ENCODE results near the gene TRIM46.
"Not testable (repeated sequence)": the region's sequence is repeated elsewhere in the genome, so short reads cannot be mapped to it uniquely, and the experiment has no call there.

Gene TRIM46

DNA sequence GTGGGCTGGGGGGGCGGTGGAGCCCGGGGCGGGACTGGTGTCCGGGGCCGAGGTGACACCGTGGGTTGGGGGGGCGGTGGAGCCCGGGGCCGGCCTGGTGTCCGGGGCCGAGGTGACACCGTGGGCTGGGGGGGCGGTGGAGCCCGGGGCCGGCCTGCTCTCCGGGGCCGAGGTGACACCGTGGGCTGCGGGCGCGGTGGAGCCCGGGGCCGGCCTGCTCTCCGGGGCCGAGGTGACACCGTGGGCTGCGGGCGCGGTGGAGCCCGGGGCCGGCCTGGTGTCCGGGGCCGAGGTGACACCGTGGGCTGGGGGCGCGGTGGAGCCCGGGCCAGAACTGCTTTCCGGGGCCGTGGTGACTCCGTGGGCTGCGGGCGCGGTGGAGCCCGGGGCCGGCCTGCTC, 16.3 kb downstream of the TRIM46 start:
- DNase-seq: not testable (repeated sequence)

DNA sequence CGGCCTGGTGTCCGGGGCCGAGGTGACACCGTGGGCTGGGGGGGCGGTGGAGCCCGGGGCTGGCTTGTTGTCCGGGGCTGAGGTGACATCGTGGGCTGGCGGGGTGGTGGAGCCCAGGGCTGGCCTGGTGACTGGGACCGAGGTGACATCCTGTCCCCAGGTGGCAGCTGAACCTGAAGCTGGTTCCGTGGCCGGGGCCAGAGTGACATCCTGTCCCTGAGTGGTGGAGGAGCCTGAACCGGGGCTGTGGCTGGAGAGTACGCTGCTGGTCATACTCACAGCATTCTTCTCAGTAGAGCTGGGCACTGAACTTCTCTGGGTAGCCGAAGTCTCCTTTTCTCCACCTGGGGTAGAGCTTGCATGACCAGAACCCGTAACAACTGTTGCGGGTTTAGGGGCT, 18.3 kb downstream of the TRIM46 start:
- no peak for DNase-seq

DNA sequence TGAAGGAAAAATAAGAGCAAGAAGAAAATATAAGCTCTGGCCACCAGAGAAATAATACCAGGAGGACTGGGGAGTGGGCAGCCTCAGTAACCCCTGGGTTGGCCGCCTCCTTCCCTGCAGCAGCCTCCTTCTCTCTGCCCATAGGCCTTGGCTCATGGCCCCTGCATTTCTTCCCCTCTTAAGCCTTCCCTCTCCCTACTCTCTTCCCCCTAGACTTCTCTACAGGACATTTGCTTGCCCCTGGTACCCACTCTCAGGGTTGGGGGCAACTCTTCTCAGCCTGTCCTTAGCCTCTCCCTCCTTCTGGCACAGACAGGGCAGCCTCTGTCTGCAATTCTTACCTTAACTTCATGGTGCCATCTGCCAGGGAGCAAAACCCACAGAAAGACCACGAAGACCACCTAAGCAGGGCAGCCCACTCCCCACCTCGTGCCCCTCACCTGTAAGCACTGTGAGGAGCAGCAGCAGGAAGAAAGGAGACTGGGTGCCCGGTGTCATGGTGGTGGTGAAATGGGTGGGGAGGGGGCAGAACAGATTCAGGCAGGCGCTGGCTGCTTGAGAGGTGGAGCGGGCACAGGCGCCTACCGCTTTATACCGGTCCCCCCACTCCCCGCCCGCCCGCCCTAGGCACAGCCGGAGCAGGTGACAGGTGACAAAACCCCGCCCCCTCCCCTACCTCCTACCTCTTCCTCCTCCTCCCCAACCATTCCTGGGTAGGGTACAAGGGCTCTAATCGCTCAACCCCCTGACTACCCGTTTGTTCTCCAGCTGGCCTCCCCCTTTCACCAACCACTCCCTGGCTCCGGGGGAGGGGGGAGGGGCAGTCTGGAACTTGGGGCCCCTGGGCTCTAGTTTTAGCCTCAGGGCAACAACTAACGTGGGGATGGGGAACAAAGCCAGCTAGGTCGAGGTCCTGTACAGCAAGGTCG, 19.0 kb downstream of the TRIM46 start:
- no peak for DNase-seq

DNA sequence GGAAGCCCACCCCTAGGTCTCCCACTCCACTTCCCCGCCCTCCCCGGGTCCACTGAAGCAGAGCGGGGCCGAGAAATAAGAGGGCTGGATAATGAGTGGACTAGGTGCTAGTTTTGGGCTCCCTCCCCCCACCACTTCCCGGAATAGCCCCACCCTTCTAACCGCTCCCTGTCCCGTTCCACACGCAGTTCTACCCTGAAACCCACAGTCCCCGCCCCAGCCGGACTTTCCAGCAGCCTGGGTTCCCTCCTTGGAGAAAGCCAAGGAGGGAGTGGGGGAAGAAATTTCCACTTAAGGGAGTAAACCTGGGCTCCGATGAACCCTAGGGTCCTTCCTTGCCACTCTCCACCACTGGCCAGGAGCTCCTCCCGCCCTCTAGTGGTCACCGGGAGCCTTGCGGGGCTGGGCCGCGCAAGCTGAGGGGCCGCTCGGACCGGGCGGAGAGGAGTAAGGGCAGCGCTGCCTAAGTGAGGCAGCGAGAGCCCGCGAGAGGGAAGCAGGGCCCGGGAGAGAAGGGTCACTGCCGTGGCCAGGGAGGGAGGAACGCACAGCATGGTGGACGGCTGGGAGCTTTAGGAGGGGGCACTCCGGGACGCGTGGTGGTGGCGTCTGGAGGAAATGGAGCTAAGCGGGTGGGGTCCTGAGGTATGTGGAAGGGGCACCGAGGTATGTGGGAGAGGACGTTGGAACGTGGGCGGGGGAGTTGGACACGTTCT, 19.8 kb downstream of the TRIM46 start:
- peak; percentile 82 to 88 for DNase-seq

DNA sequence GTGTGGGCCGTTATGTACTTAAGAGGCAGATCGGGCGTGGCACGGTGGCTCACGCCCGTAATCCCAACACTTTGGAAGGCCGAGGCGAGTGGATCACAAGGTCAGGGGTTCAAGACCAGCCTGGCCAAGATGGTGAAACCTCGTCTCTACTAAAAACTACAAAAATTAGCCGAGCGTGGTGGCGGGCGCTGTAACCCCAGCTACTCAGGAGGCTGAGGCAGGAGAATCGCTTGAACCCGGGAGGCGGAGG, 20.3 kb downstream of the TRIM46 start:
- DNase-seq: not testable (repeated sequence)

DNA sequence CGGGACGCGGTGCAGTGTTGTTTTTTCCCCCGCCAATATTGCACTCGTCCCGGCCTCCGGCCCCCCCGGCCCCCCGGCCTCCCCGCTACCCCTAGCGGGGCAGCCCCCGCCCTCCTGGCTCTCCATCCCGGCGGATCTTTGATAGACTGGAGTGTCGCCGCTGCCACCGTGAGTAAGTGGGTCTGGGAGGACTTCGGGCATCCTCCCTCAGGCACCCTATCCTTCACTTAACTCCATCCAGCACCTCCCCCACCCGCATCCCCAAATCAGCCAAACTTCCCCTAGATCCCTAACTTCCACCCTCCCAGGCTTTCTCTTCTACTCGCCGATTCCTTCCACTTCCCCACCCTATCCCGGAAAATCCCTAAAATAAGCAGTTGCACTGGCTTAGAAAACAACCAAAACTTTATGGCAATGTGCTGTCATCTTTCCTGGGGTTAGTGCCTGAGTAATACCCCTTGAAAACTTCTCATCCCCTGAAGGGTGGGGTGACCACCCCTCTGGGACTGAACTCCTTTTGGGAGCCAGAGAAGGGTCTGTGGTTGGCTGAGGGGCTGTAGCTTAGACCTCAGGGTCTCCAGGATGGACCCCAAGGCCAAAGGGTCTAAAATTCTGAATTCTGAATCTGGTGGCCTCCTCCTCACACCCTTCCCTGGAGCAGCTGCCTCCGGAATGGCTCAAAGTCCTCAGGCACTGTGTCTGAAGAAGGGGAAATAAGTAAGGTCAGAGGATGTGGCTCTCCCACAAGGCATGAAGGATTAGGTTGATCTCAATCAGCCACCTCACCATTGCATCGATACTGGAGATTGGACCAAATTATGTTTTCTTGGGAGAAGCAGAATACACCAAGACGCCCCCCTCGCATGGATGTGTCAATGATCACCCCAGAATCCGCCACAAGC, 21.8 kb downstream of the TRIM46 start:
- DNase-seq: no peak

DNA sequence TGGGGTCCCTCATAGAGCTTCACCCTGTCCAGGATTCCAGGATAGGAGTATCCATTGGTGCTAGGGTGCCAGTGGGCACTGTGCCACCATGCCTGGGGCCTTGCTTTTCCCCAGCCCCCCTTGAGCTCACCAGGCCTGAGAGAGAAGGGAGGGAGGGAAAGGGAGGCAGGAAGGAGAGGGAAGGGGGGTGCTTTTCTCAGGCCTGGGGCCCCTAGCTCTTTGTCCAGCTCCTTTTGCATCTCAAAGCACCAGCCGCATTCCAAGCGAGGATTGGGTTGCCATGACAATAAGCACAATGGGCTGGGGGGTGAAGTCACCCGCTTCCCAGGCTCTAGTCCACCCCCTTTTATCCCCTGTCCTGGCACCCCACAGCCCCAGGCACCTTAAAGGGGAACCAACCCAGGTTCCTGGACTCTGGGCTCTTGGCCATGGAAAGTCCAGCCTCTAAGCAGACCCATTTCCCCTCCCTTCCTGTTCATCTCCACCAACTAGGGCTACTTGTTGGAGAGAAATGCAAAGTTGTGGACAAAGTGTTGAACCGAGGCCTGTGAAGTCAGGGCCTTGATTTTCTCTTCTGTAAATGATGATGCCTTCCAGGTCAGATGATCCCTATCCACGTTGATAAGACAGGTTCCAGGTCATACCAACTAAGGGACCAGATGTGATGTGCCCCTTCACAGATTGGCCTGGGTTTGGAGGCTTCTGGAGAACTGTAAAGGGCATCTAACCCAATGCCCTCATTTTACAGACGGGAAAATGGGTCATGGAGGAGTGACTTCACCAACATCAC, 22.6 kb downstream of the TRIM46 start:
- DNase-seq: no peak

DNA sequence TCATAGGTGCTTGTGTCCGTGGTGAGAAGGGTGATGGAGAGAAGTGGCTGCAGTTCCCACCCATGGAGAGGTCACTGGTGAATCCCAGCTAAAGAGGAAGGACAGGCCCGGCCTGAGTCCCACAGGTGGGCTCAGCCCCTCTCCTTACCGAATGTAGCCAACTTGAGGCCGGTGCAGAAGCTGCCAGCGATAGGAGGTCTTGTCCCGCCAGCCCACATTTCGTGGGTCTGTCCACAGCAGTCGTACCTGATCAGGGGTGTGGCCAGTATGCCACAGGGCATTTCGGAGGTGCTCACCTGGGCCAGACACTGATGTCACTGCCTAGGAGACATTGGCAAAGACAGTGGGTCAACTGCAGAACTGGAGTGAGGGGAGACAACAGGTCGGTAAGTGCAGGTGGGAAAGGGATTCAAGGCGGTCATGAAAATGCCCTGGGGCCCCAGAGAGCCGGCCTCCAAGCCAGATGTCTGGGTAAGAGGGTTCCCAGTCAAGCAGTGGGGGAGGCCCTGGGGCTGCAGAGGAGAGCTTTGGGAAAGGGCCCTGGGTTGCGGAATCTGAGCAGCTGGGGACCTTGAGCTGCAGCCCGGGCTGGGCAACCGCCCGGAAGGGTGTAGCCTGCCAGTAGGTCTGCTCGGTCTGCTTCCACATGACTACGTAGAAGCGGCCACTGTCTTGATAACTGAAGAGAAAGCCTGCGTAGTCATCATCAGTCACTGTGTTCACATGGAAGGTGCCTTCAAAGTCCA, 23.4 kb downstream of the TRIM46 start:
- no peak for DNase-seq

DNA sequence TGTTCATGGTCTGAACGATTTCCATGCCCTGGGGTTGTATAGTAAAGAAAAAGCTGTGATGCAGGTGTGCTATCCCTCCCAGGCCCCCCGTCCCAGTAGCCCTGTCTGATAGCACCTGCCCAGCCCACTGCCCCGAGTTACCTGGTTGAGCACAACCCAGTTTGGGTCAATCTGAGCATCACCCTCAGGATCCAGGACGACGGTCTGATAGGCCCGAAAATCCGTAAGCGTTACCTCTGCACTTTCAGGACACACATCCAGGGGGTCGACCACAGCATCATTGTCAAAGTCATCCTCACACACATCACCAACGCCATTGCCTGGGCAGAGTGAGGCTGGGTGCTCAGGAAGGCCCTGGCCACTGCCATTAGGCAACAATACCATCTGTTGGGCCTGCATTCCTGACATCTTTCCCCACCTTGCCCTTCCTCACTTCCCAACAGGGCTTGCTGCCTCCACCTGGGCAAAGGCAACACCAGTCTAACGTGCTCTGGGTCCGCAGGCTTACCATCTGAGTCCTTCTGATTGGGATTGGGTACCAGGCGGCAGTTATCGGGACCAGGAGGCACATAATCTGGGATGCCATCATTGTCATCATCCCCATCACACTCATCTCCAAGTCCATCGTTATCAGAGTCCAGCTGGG, 24.4 kb downstream of the TRIM46 start:
- no peak for DNase-seq

DNA sequence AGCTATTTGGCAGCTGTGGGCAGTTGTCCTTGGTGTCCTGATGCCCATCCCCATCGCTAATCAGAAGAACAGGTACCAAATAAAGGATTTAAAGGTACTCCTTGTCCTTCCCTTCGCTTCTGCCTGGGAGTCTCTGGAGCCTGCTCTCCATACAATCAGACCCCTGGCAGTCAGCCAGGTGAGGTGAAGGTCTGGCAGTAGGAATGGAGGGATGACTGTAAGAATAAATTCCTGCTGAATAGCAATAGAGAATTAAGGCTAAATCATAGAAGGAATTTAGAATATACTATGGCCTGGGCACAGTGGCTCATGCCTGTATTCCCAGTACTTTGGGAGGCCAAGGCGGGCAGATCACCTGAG, 24.9 kb downstream of the TRIM46 start:
- no peak for DNase-seq

DNA sequence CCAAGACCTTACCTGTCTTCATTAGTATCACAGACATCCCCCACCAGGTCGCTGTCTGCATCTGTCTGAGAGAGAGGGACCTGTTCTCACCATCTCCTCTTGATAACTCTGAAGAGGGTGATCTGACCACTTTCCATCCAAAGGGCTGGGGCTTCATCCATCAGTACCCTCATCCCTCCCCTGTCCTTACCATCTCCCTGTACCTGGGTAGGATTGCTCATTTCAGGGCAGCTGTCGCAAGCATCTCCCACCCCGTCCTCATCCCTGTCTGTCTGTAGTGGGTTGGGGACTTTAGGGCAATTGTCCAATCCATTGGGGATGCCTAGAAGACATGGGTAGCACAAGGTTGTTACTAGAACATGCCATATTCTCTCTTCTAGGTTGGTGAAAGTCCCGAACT, 26.1 kb downstream of the TRIM46 start:
- no peak for DNase-seq

DNA sequence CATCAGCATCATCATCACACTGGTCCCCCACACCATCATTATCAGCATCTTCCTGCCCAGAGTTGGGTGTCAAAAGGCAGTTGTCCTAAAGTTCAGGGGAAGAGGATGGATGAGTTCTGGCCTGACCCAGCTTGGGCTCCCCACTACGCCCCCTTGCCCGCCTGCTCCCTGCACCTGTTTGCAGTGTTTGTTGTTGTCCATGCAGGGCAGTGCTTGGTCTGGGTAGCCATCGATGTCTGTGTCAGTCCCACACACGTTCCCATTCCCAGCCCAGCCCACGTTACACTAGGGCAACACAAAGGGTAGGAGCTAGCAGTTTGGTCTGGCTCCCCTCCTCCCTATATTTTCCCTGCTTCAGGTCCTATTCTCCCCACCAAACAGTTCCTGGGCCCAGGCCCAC, 27.3 kb downstream of the TRIM46 start:
- DNase-seq: no peak

DNA sequence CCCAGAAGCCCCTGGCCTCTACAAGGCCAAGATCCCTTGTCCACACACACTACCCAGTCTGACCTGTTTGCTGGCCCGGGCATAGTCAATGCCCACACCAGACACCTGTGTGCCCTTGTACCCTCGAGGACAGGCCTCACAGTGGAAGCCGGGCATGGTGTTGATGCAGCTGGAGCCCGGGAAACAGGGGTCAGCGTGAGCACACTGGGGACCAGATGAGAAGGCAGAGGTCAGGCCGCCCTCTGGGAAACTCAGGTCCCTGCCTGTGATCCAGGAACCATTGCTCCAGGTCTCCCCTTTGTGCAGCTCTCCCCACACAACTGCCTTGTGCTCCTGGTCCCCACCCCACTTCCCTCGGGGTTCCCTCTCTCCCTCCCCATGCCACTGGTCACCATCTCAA, 28.5 kb downstream of the TRIM46 start:
- no peak for DNase-seq

DNA sequence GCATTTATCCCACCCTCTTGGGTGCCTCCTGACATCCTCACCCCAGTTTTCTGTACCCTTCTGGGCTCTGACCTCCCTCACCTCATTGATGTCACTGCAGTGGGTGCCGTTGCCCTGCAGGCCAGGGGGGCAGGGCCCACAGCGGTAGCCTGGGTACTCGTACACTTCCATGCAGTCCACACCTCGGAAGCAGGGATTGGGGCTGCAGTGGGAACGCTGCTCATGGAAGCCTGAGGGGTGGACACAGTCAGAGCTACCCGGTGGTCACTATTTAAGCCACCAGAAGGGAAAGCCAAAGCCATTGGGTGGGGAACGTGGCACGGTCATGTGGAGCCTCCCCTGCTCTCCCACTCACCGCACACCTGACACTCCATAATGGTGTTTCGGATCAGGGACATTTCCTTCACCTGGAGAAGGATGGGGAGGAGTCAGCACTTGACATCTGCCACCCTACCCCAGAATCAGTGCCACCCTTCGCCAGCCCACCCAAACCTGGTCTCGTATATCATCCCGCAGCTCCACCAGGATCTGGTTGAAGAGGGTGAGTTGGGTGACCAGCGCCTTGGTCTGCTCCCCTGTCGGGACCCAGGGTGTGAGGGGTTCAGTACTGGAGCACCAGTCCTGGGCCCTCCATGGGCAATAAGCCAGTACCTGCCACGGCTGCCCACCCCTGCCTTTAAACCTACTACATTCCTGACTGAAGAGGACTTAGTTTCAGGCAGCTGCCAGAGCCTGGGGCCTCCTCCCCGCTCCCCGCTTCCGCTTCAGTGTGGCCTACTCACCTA, 29.3 kb downstream of the TRIM46 start:
- DNase-seq: no peak

DNA sequence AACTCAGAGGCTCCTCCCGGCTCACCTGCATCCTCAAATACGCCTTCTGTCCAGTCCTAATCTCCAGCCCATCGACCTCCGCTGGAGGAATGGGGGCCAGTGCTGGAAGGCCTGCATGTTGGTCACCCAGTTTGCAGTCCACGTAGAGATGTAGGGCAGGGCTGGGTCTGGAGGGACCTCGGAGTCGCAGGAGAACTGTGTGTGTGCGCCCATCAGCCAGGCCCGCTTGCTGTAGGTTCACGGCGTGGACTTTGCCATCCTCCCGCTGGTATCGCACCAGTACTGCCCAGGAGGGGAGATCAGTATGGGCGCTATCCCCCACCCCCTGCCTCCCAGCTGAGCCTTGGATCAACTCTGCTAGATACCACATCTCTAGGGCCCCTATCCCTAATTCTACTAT, 31.4 kb downstream of the TRIM46 start:
- DNase-seq: no peak

DNA sequence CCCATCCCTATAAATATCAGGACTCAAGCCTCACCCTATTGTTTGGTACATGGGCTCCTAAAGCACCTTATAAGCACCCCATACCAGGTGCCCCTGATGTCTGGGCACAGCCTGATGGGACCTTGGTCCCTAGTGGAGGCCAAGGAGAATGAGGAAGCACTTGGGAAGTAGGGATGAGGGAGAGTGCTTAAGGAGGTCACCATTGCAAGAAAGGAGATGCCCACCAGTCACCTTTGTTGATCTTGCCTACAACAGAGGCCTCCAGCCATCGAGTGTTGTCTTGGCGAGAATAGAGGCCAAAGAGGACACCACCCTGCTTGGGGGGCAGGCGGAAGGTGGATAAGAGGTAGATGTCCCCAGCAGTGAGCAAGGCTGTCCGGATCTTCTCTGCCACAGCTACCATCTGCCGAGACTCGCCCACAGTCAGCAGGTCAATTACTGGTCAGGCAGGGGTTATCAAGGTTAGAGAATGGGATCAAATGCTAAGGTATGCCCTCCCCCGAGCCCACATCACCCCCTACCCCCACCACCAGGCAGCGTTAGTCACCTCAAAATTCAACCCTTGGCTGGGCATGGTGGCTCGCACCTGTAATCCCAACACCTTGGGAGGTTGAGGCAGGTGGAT, 32.4 kb downstream of the TRIM46 start:
- DNase-seq: no peak

DNA sequence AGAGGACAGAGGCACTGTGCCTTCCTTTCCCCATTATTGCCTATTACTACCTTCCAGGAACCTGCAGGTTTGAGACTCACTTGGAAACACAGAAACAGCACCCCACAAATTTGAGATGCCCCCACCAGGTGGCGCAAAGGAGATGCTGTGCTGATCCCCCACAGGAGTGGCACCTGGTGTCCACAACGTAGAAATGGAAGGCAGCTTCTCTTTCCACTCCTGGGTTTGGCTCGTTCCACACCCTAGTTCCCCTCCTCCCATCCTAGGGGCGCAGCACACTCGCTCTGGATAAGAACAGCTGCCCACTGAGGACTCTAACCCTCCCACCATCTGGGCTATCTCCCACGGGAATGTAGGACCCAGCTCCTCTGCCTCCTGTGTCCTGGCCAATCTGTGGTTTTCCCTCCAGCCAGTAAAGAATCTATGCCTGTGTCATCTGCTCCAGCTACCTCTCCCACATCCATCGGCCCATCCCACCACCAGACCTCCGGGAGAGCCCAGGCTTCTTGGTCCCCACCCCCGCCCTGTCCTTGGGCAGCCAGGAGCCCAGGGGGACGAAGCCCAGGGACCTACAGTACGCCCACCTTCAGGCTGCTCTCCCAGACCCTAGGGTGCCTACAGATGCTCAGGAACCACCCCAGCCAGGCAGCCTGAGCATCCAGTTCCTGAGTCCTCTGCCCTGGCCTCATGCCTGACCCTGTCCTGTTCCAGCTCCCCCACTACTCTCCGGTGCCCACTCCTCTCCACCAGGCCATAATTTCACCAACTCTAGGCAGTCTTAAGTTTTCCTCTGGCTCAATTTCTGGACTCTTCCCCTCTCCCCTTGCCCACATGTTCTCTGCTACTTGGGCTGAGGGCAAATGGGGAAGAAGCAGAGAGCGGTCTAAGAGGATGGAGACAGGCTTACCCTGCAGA, 33.5 kb downstream of the TRIM46 start:
- DNase-seq: peak; percentile 95

DNA sequence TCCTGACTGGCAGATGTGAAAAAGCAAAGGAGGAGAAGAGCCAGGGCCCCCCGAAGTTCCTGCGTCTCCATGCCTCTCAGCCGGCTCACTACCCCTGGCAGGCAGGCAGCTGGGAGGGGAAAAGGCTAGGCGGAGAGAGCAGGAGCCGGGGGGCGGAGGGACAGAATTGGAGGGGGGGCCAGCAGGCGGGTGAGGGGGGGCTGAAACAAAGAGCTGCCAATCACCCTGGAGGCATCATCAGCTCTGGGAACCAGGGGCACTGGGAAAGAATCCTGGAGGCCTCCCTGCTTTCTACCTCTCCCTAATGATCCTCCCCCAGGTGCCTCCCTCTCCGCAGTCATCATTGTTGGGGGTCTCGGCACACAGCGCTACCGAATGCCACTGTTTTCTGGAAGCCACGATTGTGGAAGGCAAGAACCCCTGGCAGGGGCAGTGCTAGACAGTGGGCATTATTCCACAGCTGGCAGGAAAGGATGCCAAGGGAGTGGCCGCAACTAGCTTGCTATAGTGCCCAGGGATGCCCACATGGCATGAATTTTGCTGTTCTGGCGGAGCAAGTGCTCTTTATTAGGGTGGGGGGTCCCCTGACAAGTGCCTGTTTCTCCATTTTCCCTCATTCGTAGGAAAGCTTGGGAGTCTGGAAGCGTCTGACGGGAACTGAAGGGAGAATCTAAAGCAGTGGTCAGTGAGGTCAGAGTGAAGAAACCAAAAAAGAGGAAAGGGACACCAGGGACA, 34.3 kb downstream of the TRIM46 start, which contains the start of gene THBS3:
THBS3 (minus strand) TSS at position 92 of the 735 bp plus-strand sequence; CDS start at position 71, 21 bp downstream.
- DNase-seq: no peak

All from stimulated activated CD4-positive, alpha-beta T cell treated with anti-CD3 and anti-CD28 coated beads, Interleukin-2, amount 100 ng/mL, for 24 hours (primary cell).